ENCODE measurements around the gene ING4. TPM values are rescaled to one million over a fixed set of nuclear protein-coding genes. Genes with fewer than 3 reads are reported as not detected.

Gene ING4
- total and polyA plus RNA-seq, 2 of the 4 experiments (the other 2 are of a cell fraction), result 22.0 to 47.5 TPM

DNA sequence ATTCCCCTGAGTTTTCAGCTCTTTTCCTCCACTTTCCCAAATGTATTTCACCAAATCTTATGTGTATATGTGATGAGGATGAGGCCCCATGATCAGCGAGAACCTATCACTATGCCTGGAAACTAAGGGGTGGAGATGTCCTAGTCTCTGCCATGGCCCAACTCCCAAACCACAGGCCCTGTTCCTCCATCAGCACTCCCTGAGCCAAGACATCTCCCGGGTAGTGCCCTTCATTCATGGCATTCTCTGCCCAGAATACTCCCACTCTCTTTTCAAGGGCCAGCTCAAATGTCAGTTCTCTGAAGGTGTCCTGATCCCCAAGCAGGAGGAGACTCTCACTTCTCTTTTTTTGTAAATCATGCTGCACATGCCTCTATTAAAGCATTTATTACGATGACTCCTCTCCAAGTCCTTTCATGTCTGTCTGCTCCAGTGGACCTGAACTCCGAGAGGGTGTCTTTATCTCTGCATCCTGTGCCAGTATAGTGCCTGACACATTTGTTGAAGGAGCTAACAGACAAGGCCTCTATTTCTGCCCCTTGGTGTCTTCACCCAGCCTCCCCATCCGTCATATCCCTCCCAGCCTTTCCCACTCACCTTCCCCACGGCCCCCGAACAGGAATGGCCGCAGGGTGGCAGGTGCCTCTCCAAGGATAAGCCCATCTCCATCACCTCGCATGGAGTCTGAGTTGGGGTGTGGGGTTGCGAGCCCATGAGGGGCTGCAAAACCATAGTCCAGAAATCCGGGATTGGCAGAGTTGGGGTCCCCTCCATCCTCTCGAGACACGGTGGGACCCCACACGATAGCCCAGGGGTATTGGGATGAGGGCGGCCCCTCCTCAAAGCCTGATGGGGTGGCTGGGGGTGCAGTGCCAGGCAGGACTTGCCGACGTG lies 34.0 kb upstream of the ING4 start (continued):
- TF ChIP-seq USF2 (IDR thresholded peaks at IDR 0.05; ENCODE audit: low read depth, low read length), result no peak

DNA sequence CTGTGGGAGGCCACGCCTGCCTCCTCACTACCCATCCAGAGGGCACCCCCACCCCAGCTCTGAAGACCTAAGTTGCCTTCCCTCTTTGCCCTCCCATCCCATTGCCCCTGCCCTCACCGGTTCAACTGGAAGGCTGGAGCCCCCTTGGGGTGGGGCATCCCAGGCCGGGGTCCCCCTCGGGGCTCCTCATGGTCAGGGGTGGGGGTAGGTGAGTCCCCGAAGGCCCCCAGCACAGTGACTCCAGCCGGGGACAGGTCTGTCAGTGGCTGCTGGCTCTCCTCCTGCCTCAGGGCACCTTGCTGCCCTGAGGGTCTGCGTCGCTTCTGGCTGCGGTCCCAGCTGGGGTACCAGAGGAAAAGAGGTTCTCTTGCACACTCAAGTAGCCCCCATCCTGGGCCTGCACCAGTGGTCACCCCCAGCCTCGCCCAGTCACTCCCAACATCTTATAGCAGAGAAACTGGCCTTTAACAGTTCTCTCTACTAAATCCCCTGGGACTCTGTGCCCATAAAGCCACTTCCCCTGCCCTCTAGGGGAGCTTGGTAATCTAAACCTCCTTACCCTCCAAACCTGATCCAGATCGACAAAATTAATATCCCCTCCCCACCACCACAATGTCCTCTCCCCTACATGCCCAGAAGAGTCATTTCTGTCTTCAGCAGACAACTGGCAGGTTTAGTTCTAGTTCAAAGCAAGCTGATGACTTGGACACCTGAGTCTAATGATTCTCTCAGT lies 32.6 kb upstream of the ING4 start:
- no peaks in the 10 kb centered on the region for H4K20me1 ChIP-seq (ENCODE audit: insufficient read depth, low read length)
- no peak for TF ChIP-seq MAZ (IDR thresholded peaks at IDR 0.05; ENCODE audit: borderline replicate concordance, low read depth, low read length)
- H2BK15ac ChIP-seq (ENCODE audit: low read depth, low read length), result no peak overlapping the region
- H4K8ac ChIP-seq (ENCODE audit: low read depth in 2 of 2, low read length in 2 of 2), result no peak overlapping the region
- H2BK20ac ChIP-seq (ENCODE audit: low read depth, low read length), result no peak overlapping the region
- H3K4me3 ChIP-seq (ENCODE audit: insufficient read depth, low read depth, low read length), result no peak overlapping the region
- no peak overlapping the region for H3K56ac ChIP-seq (ENCODE audit: extremely low read depth, insufficient read depth, low read length)
- H3K4me1 ChIP-seq (ENCODE audit: control insufficient read depth, insufficient read depth, low read length), result peaks cover 4% of the 10 kb centered on the region
- ATAC-seq (ENCODE audit: low read depth) (no peak), DNase-seq (no peak)
- H3K23ac ChIP-seq (ENCODE audit: low read depth, low read length), result no peak overlapping the region
- no peak overlapping the region for H4K5ac ChIP-seq (ENCODE audit: low read depth, low read length)
- no peak overlapping the region for H4K91ac ChIP-seq (ENCODE audit: insufficient read depth, low read depth, low read length)
- WGBS, 2 experiments (ENCODE audit: extremely low coverage in 2 of 2, insufficient read length in 1 of 2), result 63% methylated on average over 2 of the region's 11 CpGs; no CpG with 5 or more reads in 1 of the 2 experiments
- no peak overlapping the region for H3K9ac ChIP-seq (ENCODE audit: low read depth, low read length)
- H2BK120ac ChIP-seq (ENCODE audit: low read depth, low read length), result no peak overlapping the region
- dilution Hi-C loops (cut with HindIII; ENCODE audit: low sequenced_read_pairs, unreplicated experiment) (no loop called here), in situ Hi-C loops (cut with MboI; ENCODE audit: low sequenced_read_pairs) (no loop called here), intact Hi-C loops (cut with micrococcal nuclease) (no loop called here)
- CTCF ChIA-PET, result no interaction called here
- H3K36me3 ChIP-seq (ENCODE audit: control insufficient read depth, insufficient read depth, low read length), result peaks cover 8% of the 10 kb centered on the region
- no peak overlapping the region for H3K4me2 ChIP-seq (ENCODE audit: low read depth, low read length)
- POLR2A ChIA-PET (ENCODE audit: unreplicated experiment), result no interaction called here
- H2AK5ac ChIP-seq (ENCODE audit: low read depth, low read length), result no peak overlapping the region
- H3K18ac ChIP-seq (ENCODE audit: low read depth, low read length), result no peak overlapping the region
- H3K14ac ChIP-seq (replicated peaks; ENCODE audit: low read depth, low read length), result no peak overlapping the region
- H3K4ac ChIP-seq (ENCODE audit: low read depth, low read length), result no peak overlapping the region
- no peak overlapping the region for H2AK9ac ChIP-seq (replicated peaks; ENCODE audit: low read depth, low read length, poor library complexity)
- no peak overlapping the region for H2BK5ac ChIP-seq (ENCODE audit: low read depth, low read length, poor library complexity, severe bottlenecking)
- H3K9me3 ChIP-seq (ENCODE audit: control insufficient read depth, insufficient read depth, low read length), result no peaks in the 10 kb centered on the region
- no TSS peak for BruUV-seq (replicated peaks)
- no peaks in the 10 kb centered on the region for H3K9me1 ChIP-seq (ENCODE audit: insufficient read depth, low read length)
- no peaks in the 10 kb centered on the region for H3K27me3 ChIP-seq (ENCODE audit: control insufficient read depth, insufficient read depth, low read length)
- H3K79me1 ChIP-seq (ENCODE audit: low read depth in 1 of 2, low read length in 2 of 2), result peaks cover 7 to 17% of the 10 kb centered on the region in 2 experiments; a peak in 3 of 4 replicates
- no peak overlapping the region for H2AFZ ChIP-seq (replicated peaks; ENCODE audit: low read length, poor library complexity)
- H3K27ac ChIP-seq (ENCODE audit: insufficient read depth, low read length), result no peak overlapping the region
